HG02610 (cell line): ENCODE measurements around the gene KCNN4.
A peak's percentile ranks its signal among the peaks of the same experiment; 100 is the strongest.
"Not testable (repeated sequence)": the region's sequence is repeated elsewhere in the genome, so short reads cannot be mapped to it uniquely, and the experiment has no call there.

Source experiments
- ATAC-seq: cut with Tn5 transposase; IDR thresholded peaks from one replicate; pipeline ENCODE4 v1.9.1; 2021; ENCODE audit warnings: mild to moderate bottlenecking, moderate library complexity; ENCODE audit not compliant: unreplicated experiment

Gene KCNN4

GRCh38 chr19:43780706-43781525 is at the start of gene KCNN4:
KCNN4 (minus strand) TSS chr19:43780973; CDS start chr19:43780861, 112 bp downstream.
- no peak for ATAC-seq

DNA sequence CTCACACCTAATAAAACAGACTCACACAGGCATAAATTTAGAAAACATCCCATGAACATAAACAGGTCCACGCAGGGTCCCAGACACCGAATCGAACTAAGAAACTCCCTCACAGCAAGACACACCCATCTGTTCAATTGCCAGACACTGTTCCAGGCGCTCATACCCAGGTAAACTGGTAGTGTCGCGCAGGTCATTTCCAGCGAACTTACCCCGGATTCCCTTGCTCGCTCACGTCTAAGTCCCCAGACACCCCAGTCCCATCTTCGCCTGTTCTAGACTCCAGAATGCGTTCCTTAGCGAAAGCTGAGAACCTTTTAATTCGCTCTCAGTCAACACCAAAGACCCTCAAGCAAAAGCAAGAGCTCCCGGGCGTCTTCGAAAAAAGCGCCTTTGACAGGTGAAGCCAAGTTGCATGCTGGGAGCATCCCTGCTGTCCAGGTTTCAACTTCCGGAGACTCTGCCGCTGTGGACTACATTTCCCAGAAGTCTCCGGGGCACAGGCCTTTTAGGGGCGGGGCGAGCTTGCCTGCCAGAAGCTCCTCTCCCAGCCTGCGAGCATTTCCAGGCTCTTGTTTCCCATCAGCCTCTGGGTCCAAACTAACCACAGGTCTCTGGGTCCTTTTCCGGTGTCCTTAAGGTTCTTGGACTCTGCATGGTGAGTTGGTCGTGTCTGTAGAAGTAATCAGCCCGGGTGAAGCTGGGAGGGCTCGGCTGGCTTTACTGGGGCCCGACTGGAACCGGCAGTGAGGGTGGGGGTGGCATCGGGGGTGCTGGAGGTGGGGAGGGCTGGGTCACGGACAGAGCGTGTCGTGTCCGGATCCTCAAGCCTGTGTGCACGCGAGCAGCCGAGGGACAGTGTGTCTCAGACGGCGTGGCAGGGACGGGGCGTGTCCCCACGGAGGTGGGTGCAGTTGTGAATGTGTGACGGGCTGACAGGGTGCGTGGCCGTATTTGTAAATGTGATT is 46.3 kb upstream of the KCNN4 start, which contains the start of gene ZNF283:
TSS of gene ZNF283 (plus strand) at position 535 of the 968 bp plus-strand sequence. CDS start 6,184 bp downstream, outside the sequence.
- ATAC-seq: peak; percentile 76

DNA sequence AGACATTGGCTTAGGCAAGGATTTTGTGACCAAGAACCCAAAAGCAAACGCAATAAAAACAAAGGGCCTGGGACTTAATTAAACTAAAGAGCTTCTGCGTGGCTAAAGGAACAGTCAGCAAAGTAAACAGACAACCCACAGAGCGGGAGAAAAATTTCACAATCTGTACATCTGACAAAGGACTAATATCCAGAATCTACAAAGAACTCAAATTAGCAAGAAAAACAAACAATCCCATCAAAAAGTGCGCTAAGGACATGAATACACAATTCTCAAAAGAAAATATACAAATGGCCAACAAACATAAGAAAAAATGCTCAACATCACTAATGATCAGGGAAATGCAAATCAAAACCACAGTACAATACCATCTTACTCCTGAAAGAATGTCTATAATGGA is 43.8 kb upstream of the KCNN4 start:
- ATAC-seq: not testable (repeated sequence)

GRCh38 chr19:43823856-43824255 is 43.1 kb upstream of the KCNN4 start:
- not testable (repeated sequence) for ATAC-seq

DNA sequence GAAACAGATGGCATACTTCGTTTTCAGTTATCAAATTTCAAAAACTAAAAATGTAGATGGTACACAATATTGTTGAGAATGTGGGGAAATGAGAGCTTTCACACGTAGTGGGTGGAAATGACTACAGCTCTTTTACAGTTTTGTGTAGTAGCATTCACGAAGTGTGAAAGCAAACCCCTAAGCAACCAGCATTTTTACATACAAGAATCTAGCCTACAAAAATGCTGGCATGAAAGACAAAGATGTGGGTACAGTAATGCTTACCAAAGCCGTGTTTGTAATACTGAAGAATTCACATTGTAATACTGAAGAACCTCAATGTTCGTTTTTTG is 40.1 kb upstream of the KCNN4 start:
- no peak for ATAC-seq

DNA sequence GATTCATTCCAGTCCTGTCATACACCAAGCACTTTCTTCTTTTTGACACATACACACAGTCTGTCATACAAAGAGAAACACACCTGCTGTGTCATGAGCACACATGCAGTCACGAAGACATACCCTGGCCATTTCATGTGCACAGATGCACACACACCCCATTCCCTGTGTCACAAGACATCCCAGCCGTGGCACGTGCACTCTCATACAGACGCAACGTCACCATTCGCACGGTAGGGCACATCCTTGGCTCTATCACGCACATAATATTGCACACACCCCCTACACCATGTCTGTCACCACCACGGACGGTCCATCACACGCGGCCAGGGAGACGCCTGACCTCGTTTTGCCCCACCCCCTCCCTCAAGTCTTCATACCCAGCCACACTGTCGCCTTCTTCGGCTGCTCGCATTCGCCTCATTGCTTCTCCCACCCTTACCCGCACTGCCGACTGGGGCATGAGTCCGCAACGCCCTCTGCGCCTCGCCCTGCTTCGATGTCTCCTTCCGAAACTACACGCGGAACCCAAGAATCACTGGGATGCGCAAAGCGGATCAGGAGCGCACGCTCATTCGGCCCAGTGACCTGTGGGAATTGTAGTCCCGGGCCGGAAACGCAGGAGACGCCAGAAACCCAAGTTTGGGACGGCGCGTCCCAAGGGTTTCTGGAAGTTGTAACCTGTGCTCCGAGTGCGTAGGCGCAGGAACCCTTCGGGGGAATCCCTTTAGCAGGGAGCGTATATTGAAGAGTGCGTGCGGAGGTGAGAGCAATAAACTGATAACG is 39.5 kb upstream of the KCNN4 start:
- no peak for ATAC-seq

GRCh38 chr19:43818500-43818899 is 37.7 kb upstream of the KCNN4 start:
- ATAC-seq: no peak

- not testable (repeated sequence) for ATAC-seq
Observed at GRCh38 chr19:43817454-43817853, 36.7 kb upstream of the KCNN4 start.

DNA sequence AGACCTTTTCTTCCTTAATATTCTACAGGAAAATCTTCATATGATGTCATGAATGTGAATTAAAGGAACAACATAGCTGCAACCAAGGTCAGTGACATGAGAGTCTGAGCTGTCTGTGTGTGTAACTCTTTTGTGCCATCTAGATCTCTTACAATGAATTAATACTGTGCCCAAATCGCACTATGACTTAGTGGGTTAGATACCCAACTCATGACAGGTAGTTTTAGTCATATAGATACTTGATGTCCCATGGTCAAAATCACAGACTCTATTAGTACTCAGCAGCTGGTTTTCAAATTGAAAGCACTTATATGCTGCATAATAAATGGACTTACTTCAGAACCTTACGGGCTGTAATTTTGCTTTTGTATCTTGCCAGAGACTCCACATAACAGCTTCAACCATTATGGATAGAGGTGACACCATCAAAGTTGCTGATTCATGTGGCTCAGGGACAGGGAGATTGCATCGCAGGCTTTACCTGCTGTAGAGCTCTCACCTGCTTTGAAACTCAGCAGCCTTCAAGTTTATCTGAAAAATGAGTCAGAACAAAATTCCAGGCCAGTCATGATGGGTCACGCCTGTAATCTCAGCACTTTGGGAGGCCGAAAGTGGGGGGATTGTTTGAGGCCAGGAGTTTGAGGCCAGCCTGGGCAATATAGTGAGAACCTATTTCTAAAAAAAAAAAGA is 34.0 kb upstream of the KCNN4 start:
- no peak for ATAC-seq

DNA sequence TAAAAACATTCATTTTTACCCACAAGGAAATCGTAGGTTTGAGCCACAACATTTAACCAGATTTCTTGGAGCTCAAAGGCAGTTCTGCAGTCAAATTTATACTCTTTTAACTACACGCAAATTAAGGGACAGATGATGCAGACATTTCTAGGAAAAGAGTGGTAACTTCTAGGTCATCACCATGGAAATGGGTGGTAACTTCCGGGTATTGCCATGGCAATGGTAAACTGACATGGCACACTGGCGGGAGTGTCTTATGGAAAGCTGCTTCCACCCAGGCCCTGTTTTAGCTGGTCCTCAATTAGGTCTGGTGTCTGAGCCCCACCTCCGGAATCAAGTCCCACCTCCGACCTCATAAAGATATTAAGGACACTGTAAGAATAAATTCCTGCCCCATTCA is 31.9 kb upstream of the KCNN4 start:
- ATAC-seq: no peak

- ATAC-seq: no peak
Observed at GRCh38 chr19:43812259-43812658, 31.5 kb upstream of the KCNN4 start.

DNA sequence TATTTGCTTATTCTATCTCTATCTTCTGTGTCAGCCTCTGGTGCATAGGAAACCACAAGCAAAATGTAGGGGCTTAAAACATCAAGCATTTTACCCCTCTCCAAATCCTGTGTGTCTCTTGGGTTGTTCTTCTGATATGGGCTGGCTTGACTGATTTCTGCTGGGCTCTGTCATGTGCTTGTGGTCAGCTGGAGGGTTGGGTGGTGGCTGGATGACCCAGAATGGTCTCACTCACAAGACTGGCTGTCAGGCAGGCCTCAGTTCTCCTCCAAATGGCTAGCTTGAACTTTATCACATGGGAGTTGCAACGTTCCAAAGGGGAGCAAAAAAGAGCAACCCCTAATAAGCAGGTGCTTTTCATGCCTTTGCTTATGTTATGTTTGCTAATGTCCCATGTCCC is 31.1 kb upstream of the KCNN4 start:
- no peak for ATAC-seq

- ATAC-seq: no peak
Observed at GRCh38 chr19:43809762-43810696, 29.3 kb upstream of the KCNN4 start.

DNA sequence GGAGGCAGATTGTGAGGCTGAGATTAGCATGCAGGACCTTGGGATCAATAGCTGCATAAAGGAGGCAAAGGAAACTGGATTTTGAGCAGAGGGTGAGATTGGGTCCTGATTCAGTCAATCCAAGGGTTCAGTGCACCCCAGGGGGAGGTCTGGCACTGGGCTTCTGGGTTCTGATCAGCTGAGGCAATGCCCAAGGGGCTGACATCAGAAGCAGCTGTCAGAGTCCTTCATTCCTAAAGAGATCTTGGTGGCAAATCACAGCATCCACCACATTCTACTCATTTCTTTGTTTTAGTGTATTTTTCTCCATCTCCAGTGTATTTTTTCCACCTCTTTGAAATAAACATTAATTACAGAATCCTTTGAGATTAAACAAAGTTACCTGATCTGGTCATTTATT is 26.9 kb upstream of the KCNN4 start:
- no peak for ATAC-seq

DNA sequence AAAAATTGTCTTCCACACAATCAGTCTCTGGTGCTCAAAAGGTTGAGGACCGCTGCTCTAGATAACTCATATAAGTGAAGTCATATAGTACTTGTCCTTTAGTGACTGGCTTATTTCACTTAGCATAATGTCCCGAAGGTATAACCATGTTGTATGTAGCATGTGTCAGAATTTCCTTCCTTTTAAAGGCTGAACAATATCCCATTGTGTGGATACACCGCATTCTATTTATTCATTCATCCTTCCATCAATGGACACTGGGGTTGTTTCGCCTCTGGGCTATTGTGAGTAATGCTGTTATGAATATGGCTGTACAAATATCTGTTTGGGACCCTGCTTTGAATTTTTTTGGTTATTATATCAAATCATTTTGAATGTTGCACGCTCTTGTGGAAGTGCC is 26.1 kb upstream of the KCNN4 start:
- ATAC-seq: no peak

DNA sequence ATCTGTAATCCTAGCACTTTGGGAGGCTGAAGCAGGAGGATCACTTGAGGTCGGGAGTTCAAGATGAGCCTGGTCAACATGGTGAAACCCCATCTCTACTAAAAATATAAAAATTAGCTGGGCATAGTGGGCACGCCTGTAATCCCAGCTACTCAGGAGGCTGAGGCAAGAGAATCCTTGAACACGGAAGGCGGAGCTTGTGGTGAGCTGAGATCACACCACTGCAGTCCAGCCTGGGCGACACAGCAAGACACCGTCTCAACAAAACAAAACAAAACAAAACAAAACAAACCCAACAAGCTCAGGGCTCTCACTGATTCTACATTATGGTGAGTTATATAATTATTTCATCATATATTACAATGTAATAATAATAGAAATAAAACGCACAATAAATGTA is 25.6 kb upstream of the KCNN4 start:
- not testable (repeated sequence) for ATAC-seq

GRCh38 chr19:43804432-43804831 is 23.7 kb upstream of the KCNN4 start:
- no peak for ATAC-seq

DNA sequence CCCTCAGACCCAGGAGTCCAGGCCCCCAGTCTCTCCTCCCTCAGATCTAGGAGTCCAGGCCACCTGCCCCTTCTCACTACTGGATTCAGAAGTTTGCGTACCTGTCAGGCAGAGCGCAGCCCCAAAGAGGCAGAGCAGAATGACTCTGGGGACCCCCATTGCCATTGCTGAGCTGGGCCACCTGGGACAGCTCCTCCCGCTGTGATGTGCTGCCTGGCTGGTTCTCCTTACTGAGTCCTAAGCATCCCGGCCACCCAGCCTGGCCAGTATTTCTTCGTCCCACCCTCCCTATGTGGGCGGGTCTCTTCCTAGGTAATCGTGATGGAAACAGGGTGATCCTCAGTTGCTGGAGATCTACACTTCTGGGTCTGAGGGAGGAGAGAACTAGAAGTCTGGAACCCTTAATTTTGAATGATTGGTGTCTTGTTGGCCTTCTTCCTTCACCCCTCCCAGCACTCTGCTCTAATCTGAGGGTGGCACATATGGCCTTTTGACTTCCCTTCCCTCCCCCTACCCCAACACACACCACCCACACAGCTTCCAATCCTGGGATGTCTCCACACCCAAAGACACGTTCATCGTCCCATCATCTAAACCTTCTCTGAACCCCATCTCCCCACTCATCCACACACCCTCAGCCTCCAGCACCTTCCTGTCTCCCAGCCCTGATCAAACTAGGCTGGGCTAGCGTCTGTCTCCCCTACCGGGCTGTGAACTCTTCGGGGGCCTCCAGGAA is 21.6 kb upstream of the KCNN4 start, which contains the start of gene LYPD5:
TSS of gene LYPD5 (minus strand) at position 232 of the 736 bp plus-strand sequence. CDS start at position 165, 67 bp downstream.
- ATAC-seq: no peak
